Stimulated activated CD4-positive, alpha-beta T cell treated with anti-CD3 and anti-CD28 coated beads, Interleukin-4, amount 100 ng/mL, for 24 hours (primary cell): ENCODE data around the gene PDE4DIP.
"Not testable (repeated sequence)": the region's sequence is repeated elsewhere in the genome, so short reads cannot be mapped to it uniquely, and the experiment has no call there.

Experiments used
- DNase-seq: peaks from one replicate; pipeline ENCODE4 v3.0.0-alpha.2; 2020

PDE4DIP gene

GRCh38 chr1:148874408-148875388 is 30.5 kb downstream of the PDE4DIP start:
- not testable (repeated sequence) for DNase-seq

DNA sequence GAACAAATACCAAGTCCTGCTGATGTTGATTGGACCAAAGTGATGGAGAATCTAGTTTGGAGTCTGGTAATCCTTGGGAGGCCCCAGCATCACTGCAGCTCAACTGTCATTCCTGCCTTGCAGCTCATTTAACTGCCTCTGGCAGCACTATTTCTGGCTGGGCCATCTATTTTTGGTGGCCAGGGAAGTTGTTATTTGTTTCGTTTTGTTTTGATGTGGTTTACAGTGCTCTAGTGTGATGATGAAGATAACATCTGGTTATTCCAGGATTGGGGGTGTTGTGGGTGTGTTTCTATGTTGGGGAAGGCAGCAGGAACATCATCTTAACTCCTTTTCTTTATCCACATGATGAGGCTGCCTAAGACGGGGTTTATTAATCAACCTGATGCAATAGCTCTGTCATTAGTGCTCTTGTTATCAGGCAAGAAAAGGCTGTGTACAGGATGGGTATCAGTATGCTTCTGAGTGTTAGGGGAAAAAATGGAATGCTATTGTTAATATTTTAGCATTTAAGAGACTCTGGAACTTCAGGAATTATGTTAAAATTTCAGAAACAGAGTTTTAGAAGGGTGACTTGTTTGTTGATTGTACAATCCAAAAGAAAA is 35.7 kb downstream of the PDE4DIP start:
- DNase-seq: not testable (repeated sequence)

GRCh38 chr1:148881261-148881660 is 37.0 kb downstream of the PDE4DIP start:
- DNase-seq: not testable (repeated sequence)

DNA sequence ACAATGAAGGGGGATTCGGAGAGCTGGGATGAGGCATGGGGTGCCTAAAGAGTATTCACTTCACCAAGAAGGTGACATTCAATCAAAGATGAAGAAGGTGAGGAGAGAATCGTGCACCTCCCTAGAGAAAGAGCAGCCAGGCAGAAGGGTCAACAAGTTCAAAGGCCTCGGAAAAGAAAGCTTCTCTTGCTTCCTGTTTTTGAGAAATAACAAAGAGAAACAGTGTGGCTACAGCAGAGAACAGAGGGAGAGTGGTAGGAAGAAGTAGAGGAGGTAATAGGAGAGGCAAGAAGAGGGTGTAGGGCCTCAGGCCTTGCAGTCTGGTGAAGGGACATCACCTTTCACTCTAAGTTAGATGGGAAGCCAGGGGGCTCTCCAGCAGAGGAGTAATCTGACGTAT is 41.0 kb downstream of the PDE4DIP start:
- not testable (repeated sequence) for DNase-seq

DNA sequence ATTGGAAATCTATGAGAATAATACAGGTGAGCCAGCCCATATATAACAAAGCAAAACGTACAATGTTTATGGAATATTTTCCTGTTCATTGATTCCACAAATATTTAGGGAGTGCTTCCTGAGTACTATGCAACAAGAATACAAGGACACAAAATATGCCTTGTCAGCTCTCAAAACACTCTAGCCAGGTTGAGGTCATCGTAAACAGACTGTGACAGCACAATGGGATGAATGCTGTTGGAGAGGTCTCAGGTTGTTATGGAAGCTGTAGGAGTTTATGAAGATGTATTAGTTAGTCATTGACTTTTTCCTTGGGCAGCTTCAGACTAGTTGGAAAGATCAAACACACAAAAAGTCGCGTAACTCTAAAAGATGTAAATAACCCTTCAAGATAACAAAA is 42.1 kb downstream of the PDE4DIP start:
- not testable (repeated sequence) for DNase-seq

DNA sequence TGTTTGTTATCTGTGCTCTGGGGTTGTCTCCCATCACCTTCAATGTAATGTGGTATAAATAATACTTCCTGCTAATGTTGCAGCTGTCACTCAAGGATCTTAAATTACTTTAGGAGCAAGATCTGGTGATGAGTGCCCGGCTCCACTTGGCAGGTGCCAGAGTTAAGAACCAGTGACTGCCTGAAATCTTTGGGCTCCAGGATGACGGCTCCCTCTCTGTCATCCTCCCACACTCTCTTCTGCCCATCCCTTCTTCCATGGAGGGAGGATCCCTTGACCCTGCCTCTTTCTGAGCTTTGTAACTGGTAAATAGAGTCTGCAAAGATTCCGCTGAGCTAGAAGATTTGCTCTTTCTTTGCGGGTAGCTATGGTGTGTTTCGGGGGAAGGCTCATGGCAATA is 44.4 kb downstream of the PDE4DIP start:
- not testable (repeated sequence) for DNase-seq

DNA sequence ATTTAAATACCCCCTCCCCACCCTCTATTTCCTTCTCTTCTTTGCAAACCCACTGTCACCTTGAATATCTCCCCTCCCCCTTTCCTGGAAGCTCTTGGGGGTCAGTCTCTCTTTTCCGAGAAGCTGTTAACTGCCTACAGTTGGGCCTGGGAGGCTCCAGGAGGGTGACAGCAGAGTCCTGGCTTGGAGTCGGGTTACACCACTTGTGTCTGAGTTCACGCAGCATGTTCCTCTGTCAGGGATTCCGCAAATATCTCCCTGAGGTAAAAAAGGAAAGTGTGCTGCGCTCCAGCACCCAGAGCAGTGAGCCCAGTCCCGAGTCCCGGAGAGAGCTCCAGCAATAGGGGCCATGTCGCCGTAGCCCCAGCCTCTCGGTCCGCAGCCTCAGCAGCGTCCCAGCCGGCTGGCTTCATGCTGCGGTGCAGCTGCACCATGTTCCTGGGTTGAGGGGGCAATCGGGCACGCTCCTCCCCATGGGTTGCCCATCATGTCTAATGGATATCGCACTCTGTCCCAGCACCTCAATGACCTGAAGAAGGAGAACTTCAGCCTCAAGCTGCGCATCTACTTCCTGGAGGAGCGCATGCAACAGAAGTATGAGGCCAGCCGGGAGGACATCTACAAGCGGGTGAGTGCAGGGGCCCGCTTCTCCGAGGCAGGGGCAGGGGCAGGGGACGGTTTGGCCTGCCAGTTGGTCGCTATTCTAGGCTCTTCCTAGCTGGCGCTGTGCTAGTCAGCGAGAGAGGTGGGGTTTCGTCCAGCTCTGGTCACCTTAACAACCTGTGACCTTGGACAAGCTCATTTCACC is 45.2 kb downstream of the PDE4DIP start:
- not testable (repeated sequence) for DNase-seq

GRCh38 chr1:148890075-148890568 is 45.9 kb downstream of the PDE4DIP start:
- not testable (repeated sequence) for DNase-seq

- DNase-seq: not testable (repeated sequence)
Measured at GRCh38 chr1:148894360-148895352, 50.4 kb downstream of the PDE4DIP start.

- DNase-seq: not testable (repeated sequence)
Measured at GRCh38 chr1:148900026-148900425, 55.8 kb downstream of the PDE4DIP start.

DNA sequence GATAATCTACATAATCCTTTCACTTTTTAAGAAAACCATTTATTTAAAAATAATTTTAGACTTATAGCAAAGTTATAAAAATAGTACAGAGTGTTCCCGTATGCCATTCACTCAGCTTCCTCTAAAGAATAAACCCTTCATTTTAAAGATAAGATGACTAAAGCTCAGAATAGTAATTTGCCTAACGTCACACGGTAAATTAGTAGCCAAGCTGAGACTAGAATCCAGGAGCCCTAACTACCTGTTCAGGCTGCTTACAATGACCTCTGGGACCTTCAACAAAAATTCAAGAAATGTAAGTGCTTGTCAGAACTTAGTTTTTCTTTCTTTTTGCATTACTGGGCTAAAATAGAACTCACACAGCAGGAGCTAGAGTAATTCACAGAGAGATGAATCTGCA is 56.5 kb downstream of the PDE4DIP start:
- DNase-seq: not testable (repeated sequence)

DNA sequence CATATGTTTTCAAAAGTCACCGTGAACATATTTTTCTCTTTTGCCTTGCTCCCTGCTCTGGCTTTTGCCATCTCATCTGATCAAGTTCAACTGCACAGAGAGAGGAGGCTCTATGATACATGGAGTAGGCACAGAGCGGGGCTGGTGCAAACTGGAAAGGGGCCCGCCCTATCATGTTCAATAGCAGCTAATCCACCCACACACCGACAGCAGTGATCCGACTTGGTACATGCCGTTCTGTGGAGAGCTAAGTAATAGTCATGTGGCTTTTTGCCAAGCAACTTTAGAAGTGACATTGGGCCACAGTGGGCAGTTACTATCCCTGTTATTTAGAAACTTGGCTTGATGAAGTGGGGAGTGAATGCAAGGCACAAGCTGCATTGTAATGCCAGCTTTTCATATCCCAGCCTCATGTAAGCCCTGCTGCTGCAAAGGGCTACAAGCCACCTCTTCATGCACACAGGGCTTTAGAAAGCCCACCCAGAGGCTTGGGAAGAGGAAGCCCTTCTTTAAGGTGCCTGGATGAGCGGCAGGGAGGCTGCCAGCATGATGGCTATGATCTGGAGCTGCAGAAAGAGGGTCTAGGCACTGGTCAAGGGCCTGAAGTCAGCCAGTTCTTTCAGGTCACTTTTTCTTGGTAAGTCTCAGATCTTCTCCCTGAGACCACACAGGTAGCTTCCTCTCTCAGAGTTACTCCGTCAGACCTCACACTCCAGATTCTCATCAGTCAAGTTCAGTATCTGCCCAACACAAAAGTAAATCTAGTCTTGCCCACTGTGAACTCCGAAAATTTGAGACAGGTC is 57.1 kb downstream of the PDE4DIP start:
- not testable (repeated sequence) for DNase-seq

- not testable (repeated sequence) for DNase-seq
Measured at GRCh38 chr1:148901953-148902341, 57.7 kb downstream of the PDE4DIP start.

GRCh38 chr1:148909219-148909826 is 65.1 kb downstream of the PDE4DIP start:
- not testable (repeated sequence) for DNase-seq

DNA sequence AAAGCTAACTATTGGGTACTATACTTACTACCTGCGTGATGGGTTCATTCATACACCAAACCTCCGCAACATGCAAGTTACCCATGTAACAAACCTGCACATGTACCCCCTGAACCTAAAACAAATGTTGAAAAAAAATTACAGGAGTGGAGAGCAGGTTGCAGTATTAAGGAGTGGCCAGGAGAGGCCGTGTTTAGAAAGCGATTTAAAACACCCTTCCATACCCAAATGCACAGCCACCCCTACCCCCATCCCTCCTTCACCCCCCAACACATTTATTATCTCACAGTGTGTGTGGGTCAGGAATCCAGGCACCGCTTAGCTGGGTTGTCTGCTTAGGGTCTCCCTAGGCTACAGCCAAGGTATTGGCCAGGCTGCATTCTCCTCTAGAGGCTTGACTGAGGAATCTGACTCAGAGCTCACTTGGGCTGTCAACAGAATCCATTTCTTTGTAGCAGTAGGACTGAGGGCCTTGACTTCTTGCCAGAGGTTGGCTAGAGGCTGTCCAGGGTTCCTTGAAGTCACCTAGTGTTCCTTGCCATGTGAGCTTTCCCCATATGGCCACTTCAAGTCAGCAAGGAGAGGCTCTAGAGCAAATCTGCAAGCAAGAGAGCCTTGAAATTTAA is 67.2 kb downstream of the PDE4DIP start:
- not testable (repeated sequence) for DNase-seq

- not testable (repeated sequence) for DNase-seq
Measured at GRCh38 chr1:148916222-148916621, 72.0 kb downstream of the PDE4DIP start.

- DNase-seq: not testable (repeated sequence)
Measured at GRCh38 chr1:148916695-148917348, 72.6 kb downstream of the PDE4DIP start.

DNA sequence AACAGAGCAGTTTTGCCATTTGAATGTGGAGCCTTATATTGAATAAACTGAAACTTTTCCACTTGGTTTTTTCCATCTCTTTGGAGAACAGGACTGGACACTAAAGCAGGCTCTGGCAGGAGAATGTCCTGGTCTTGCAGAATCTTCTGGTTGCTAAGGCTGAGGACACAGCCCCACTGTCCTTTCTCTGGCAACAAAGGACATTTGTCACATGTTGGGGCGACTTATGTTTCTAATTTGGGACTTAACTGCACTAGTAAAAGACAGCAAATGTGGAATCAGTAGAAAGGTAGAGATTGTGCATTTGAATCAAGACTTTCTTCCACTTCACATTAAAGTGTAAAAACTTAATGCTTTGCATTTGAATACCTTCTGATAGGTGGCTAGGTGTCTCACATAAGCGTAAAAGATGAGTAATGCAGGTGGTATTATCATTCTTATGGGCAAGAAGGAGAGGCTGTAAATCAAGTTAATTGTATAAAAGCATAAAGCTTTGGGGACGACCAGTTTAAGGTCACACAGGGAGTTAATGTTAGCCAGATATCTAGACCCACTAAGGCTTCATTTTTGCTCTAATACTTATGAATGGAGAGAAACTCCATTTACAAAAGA is 74.7 kb downstream of the PDE4DIP start:
- not testable (repeated sequence) for DNase-seq

DNA sequence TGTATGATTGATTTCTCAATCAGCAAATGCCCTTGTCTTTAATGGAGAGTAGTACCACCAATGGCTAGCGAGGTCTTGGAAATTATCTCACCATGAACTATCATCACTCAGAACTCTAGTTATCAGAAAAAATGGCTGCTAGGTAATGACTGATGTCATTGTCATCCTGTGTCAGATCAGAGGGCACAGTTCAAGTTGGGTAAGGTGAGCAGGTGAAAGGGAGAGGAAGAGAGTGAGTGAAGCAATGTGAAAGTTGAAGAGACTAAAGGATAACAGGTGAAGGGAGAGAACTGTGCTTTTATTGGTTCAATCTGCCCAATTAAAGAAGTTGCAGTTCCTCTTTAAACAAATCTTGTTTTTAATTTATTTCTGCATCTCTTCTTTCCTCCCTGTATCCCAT is 76.8 kb downstream of the PDE4DIP start:
- not testable (repeated sequence) for DNase-seq
